ENCODE measurements around the gene SUSD4.

SUSD4 gene

DNA sequence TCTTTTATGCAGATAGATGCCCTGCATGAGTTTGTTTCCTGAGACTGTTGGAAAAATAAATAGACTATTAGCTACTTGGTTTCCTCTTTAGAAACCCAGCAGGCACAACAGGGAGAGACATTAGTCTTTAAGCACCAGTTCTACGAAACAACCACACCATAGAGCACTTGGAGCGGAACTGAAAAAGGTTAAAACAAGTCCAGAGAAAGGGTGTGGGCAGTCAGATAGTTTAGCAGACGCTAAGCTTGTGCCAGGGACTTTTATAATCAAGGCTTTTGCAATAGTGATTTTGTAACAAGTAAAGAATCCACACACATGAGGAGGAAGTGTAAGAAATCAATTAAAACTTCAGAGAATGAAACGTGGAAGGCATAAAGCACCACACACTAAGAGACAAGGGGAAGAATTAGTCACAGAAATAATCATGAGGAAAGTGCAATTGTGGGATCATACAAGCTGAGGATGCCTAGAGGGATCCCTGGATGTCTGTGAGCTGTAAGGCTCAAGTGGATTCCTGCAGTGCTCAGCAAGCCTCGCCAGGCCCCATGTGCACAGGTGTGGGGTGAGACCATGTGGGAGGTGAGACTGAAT, 183.2 kb downstream of the SUSD4 start:
- DNase-seq (ENCODE audit: low read depth): peak; percentile 14

DNA sequence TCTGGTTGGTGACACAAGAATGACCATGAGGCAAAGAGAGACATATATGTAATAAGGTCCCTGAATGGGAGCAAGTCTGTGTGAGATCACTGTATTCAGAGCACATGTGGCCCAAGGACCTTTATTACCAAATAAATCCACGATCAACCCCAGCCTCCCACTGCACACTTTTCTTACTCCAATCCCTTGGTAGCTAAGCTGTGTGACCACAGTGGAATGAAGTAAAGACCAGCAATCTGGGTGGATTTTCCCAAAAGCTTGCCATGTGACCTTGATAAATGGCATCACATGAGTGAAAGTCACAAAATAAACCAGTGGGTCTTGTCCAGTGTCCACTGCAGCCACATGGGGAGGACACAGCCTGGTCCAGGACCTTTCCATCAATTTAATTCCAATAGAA, 184.2 kb downstream of the SUSD4 start:
- no peak for DNase-seq (ENCODE audit: low read depth)

DNA sequence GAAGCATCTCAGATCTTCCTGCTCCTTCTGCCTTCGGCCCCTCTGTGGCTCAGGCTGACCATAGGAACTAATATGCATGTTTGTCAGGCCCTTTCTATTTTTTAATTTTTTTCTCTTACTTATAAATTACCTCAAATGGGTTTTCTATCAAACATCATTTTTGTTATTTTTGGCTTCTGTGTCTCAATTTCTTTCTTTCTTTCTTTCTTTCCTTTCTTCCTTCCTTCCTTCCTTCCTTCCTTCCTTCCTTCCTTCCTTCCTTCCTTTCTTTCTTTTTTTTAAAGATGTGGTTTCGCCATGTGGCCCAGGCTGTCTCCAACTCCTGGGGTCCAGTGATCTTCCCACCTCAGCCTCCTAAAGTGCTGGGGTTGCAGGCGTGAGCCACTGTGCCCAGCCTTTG, 184.7 kb downstream of the SUSD4 start:
- no peak for DNase-seq (ENCODE audit: low read depth)

DNA sequence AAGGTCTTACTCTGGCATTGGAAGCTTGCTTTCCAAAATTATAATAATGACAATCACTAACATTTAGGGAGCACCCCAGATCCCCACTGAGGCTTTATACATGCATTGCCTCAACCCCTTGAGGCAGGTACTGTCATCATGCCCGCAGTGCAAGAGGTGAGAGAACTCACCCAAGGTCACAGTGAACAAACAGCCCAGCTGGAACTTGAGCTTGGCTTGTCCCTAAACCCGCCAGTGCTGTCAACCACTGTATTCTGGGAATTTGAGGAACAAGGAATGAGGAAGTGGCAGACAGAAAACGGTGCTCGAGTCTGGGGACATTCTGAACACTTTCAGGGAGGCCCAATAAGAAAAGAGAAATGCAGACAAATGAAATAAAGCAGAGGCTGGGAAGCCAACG, 186.3 kb downstream of the SUSD4 start:
- no peak for DNase-seq (ENCODE audit: low read depth)

DNA sequence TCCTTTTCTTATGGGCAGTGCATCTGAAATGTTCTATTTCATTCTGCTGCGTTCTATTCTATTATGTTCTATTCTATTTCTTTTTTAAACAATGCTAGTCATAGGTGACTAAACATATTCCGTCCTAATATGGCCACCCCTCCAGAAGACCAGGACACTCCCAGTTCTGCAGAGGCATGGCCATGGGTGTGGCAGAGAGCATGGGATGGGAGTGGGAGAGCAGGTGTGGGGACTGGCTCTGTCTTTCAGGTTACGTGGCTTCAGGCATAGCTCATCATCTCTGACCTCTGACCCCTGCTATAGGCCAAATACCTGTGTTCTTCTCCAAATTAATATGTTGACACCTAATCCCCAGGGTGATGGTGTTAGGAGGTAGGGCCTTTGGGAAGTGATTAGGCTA, 187.5 kb downstream of the SUSD4 start:
- DNase-seq (ENCODE audit: low read depth): no peak

DNA sequence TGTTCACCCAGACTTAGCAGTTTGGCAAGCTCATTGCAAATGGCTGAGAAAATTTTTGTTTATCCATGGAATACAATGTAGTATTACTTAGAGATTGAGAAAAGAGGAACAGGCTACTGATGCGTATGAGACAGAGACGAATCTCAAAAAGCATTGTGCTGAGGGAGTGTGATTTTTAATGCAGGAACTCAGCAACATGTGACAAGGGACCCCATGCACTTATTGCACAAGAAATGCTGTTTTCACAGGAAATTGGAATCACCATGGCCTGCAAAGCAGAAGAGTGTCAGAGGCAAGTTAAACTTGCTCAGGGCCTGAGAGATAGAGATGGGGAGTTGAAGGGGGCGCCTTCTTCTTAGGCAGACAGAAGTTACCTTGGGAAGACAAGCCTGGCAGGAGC, 188.3 kb downstream of the SUSD4 start:
- no peak for DNase-seq (ENCODE audit: low read depth)

DNA sequence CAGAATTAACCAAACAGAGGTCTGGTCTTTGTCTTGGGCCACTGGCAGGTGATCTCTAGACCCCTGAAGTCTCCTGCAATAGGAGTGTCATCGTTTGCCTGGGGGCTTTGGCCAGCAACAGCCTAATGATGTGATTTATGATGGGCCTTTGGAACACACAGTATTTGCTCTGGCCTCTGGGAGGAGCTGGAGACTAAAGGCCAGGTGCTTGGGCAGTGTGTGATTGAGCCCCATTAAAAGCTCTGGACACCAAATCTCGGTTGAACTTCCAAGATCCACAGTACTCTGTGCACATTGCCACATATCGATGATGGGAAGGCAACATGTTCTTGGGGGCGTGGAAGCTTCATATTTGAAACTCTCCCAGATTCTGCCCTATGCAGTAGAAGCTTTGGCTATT, 188.9 kb downstream of the SUSD4 start:
- DNase-seq (ENCODE audit: low read depth): no peak
